ENCODE measurements around the gene POLD1. TPM values are rescaled to one million over a fixed set of nuclear protein-coding genes. Genes with fewer than 3 reads are reported as not detected.

POLD1 gene
- total RNA-seq, 2 experiments from 2014 or later: 191 to 196 TPM

- DNase-seq: no peak
- Mint-ChIP-seq H3K27ac (peak overlapping the region; percentile 67), H3K4me3 (no peak overlapping the region), H3K4me1 (peaks cover 11% of the 10 kb centered on the region), H3K36me3 (peaks cover 32% of the 10 kb centered on the region), H3K27me3 (peaks cover 29% of the 10 kb centered on the region), H3K9me3 (peaks cover 3% of the 10 kb centered on the region)
Measured at GRCh38 chr19:50416034-50416977, 32.2 kb downstream of the POLD1 start.

- H3K4me3 Mint-ChIP-seq: no peak overlapping the region
- H3K9me3 Mint-ChIP-seq: peaks cover 2% of the 10 kb centered on the region
Measured at GRCh38 chr19:50417111-50418081, 33.2 kb downstream of the POLD1 start.

GRCh38 chr19:50418176-50419021, 34.3 kb downstream of the POLD1 start, which contains the start of gene SPIB:
SPIB (plus strand) TSS chr19:50418938; CDS start chr19:50418963, 25 bp downstream.
- DNase-seq: peak; percentile 28
- Mint-ChIP-seq H3K4me1 (peaks cover 11% of the 10 kb centered on the region), H3K36me3 (peaks cover 19% of the 10 kb centered on the region), H3K27me3 (peaks cover 38% of the 10 kb centered on the region), H3K27ac (peak within 1 kb of the TSS; percentile 29), H3K4me3 (peak within 1 kb of the TSS; percentile 55), H3K9me3 (no peaks in the 10 kb centered on the region)

More at GRCh38 chr19:50417111-50418081, 33.2 kb downstream of the POLD1 start:
- DNase-seq: no peak
- peaks cover 11% of the 10 kb centered on the region for H3K4me1 Mint-ChIP-seq
- H3K36me3 Mint-ChIP-seq: peaks cover 27% of the 10 kb centered on the region
- peaks cover 37% of the 10 kb centered on the region for H3K27me3 Mint-ChIP-seq
- no peak overlapping the region for H3K27ac Mint-ChIP-seq

GRCh38 chr19:50419022-50419579, 35.0 kb downstream of the POLD1 start:
- Mint-ChIP-seq H3K27ac (no peak overlapping the region), H3K4me1 (peaks cover 11% of the 10 kb centered on the region), H3K27me3 (peaks cover 38% of the 10 kb centered on the region)

GRCh38 chr19:50419580-50420035, 35.5 kb downstream of the POLD1 start:
- Mint-ChIP-seq H3K4me1 (peaks cover 11% of the 10 kb centered on the region), H3K4me3 (peak overlapping the region; percentile 55), H3K9me3 (no peaks in the 10 kb centered on the region), H3K36me3 (peaks cover 19% of the 10 kb centered on the region), H3K27ac (no peak overlapping the region), H3K27me3 (peaks cover 38% of the 10 kb centered on the region)
- no peak for DNase-seq

More at GRCh38 chr19:50419022-50419579, 35.0 kb downstream of the POLD1 start:
- Mint-ChIP-seq H3K4me3 (peak overlapping the region; percentile 55), H3K36me3 (peaks cover 19% of the 10 kb centered on the region), H3K9me3 (no peaks in the 10 kb centered on the region)
- DNase-seq: no peak

GRCh38 chr19:50420127-50420526, 36.0 kb downstream of the POLD1 start:
- Mint-ChIP-seq H3K27ac (no peak overlapping the region), H3K36me3 (peaks cover 19% of the 10 kb centered on the region), H3K4me3 (peak overlapping the region; percentile 44)

GRCh38 chr19:50420808-50421207, 36.7 kb downstream of the POLD1 start:
- no peak for DNase-seq
- peaks cover 38% of the 10 kb centered on the region for H3K27me3 Mint-ChIP-seq
- H3K4me3 Mint-ChIP-seq: no peak overlapping the region
- H3K27ac Mint-ChIP-seq: no peak overlapping the region
- H3K4me1 Mint-ChIP-seq: peaks cover 11% of the 10 kb centered on the region
- no peaks in the 10 kb centered on the region for H3K9me3 Mint-ChIP-seq
- H3K36me3 Mint-ChIP-seq: peaks cover 19% of the 10 kb centered on the region

More at GRCh38 chr19:50420127-50420526, 36.0 kb downstream of the POLD1 start:
- DNase-seq: no peak
- Mint-ChIP-seq H3K27me3 (peaks cover 38% of the 10 kb centered on the region), H3K9me3 (no peaks in the 10 kb centered on the region), H3K4me1 (peaks cover 11% of the 10 kb centered on the region)

- peaks cover 38% of the 10 kb centered on the region for H3K27me3 Mint-ChIP-seq
- H3K36me3 Mint-ChIP-seq: peaks cover 16% of the 10 kb centered on the region
- no peak for DNase-seq
- H3K9me3 Mint-ChIP-seq: no peaks in the 10 kb centered on the region
- no peak overlapping the region for H3K27ac Mint-ChIP-seq
- no peak overlapping the region for H3K4me3 Mint-ChIP-seq
- H3K4me1 Mint-ChIP-seq: peaks cover 11% of the 10 kb centered on the region
Measured at GRCh38 chr19:50422397-50423278, 38.5 kb downstream of the POLD1 start.

GRCh38 chr19:50423279-50424113, 39.3 kb downstream of the POLD1 start:
- peaks cover 34% of the 10 kb centered on the region for H3K27me3 Mint-ChIP-seq
- H3K36me3 Mint-ChIP-seq: peaks cover 16% of the 10 kb centered on the region
- H3K4me1 Mint-ChIP-seq: peaks cover 11% of the 10 kb centered on the region
- DNase-seq: no peak
- no peak overlapping the region for H3K4me3 Mint-ChIP-seq
- H3K27ac Mint-ChIP-seq: no peak overlapping the region
- H3K9me3 Mint-ChIP-seq: no peaks in the 10 kb centered on the region

GRCh38 chr19:50425581-50425980, 41.4 kb downstream of the POLD1 start:
- H3K27me3 Mint-ChIP-seq: peaks cover 32% of the 10 kb centered on the region
- H3K4me1 Mint-ChIP-seq: peaks cover 1% of the 10 kb centered on the region
- DNase-seq: no peak
- no peak overlapping the region for H3K4me3 Mint-ChIP-seq
- H3K27ac Mint-ChIP-seq: no peak overlapping the region
- H3K9me3 Mint-ChIP-seq: no peaks in the 10 kb centered on the region
- H3K36me3 Mint-ChIP-seq: peaks cover 8% of the 10 kb centered on the region

- Mint-ChIP-seq H3K27me3 (peaks cover 27% of the 10 kb centered on the region), H3K27ac (no peak overlapping the region), H3K4me3 (no peak overlapping the region), H3K36me3 (no peaks in the 10 kb centered on the region), H3K4me1 (peaks cover 13% of the 10 kb centered on the region), H3K9me3 (no peaks in the 10 kb centered on the region)
- no peak for DNase-seq
Measured at GRCh38 chr19:50427318-50427925, 43.3 kb downstream of the POLD1 start.

GRCh38 chr19:50427997-50428425, 43.9 kb downstream of the POLD1 start:
- H3K4me1 Mint-ChIP-seq: peaks cover 13% of the 10 kb centered on the region
- H3K27ac Mint-ChIP-seq: no peak overlapping the region
- H3K9me3 Mint-ChIP-seq: no peaks in the 10 kb centered on the region
- peaks cover 31% of the 10 kb centered on the region for H3K27me3 Mint-ChIP-seq
- no peak for DNase-seq
- H3K36me3 Mint-ChIP-seq: no peaks in the 10 kb centered on the region
- H3K4me3 Mint-ChIP-seq: no peak overlapping the region
